Mesenchymal stem cell (in vitro differentiated cells and primary cell): ENCODE measurements around the gene GINS1.

ENCODE experiments used
- DNase-seq: peaks from one replicate; pipeline ENCODE4 v3.0.0-alpha.2; 2013
- H2AFZ ChIP-seq: one replicate; pipeline ENCODE4 v1.6.1; 2013; ENCODE audit warnings: low read depth, mild to moderate bottlenecking, control low read depth, inconsistent platforms, low read length, moderate library complexity
- H2AK5ac ChIP-seq: 2 replicates; pipeline ENCODE4 v1.6.1; 2013; ENCODE audit warnings: low read length, moderate library complexity, mild to moderate bottlenecking, inconsistent platforms; ENCODE audit not compliant: severe bottlenecking
- H2BK120ac ChIP-seq: one replicate; pipeline ENCODE4 v1.6.1; 2013; ENCODE audit warnings: low read depth, mild to moderate bottlenecking, inconsistent platforms, low read length, moderate library complexity
- H2BK12ac ChIP-seq, 2 experiments: one replicate each; pipeline ENCODE4 v1.6.1; 2013; ENCODE audit warnings: inconsistent platforms in 2 of 2, low read length in 2 of 2, mild to moderate bottlenecking in 2 of 2, moderate library complexity in 2 of 2, control low read depth in 1 of 2
- H2BK15ac ChIP-seq: one replicate; pipeline ENCODE4 v1.6.1; 2013; ENCODE audit warnings: mild to moderate bottlenecking, low read depth, inconsistent platforms; ENCODE audit not compliant: poor library complexity, severe bottlenecking
- H2BK5ac ChIP-seq: 2 replicates; pipeline ENCODE4 v1.6.1; 2013; ENCODE audit warnings: low read depth, mild to moderate bottlenecking, low read length, control low read depth, inconsistent platforms; ENCODE audit not compliant: poor library complexity, severe bottlenecking
- H3K14ac ChIP-seq, 2 experiments: one replicate each; pipeline ENCODE4 v1.6.1; 2013; ENCODE audit warnings: inconsistent platforms in 2 of 2, low read length in 2 of 2, control low read depth in 1 of 2, mild to moderate bottlenecking in 1 of 2, moderate library complexity in 1 of 2
- H3K18ac ChIP-seq, 2 experiments: one replicate each; pipeline ENCODE4 v1.6.1; 2013; ENCODE audit warnings: inconsistent platforms in 2 of 2, low read length in 2 of 2, control low read depth in 1 of 2, low read depth in 1 of 2, mild to moderate bottlenecking in 1 of 2
- H3K23ac ChIP-seq, 2 experiments: one replicate each; pipeline ENCODE4 v1.6.1; 2013; ENCODE audit warnings: inconsistent platforms in 2 of 2, low read length in 2 of 2, mild to moderate bottlenecking in 2 of 2, moderate library complexity in 2 of 2, control low read depth in 1 of 2
- H3K27ac ChIP-seq: 2 replicates; pipeline ENCODE4 v1.5.1; 2013; ENCODE audit warnings: mild to moderate bottlenecking, moderate library complexity, low read length, control low read depth, inconsistent platforms; ENCODE audit not compliant: poor library complexity, severe bottlenecking
- H3K27me3 ChIP-seq, 2 experiments: 2 replicates each; pipeline versions ENCODE4 v1.6.1 to v1.7.0; 2013; ENCODE audit warnings: low read length in 2 of 2, mild to moderate bottlenecking in 2 of 2, moderate library complexity in 2 of 2, control low read depth in 1 of 2, inconsistent platforms in 1 of 2; ENCODE audit not compliant: control insufficient read depth in 1 of 2, insufficient read depth in 1 of 2
- H3K36me3 ChIP-seq, 2 experiments: 2 replicates each; pipeline versions ENCODE4 v1.6.1 to v1.7.0; 2013; ENCODE audit warnings: low read length in 2 of 2, control low read depth in 1 of 2, inconsistent platforms in 1 of 2, low read depth in 1 of 2, mild to moderate bottlenecking in 1 of 2; ENCODE audit not compliant: insufficient read depth in 2 of 2, control insufficient read depth in 1 of 2
- H3K4ac ChIP-seq, 2 experiments: one replicate each; pipeline ENCODE4 v1.6.1; 2013; ENCODE audit warnings: inconsistent platforms in 2 of 2, low read length in 2 of 2, mild to moderate bottlenecking in 2 of 2, moderate library complexity in 2 of 2, control low read depth in 1 of 2, low read depth in 1 of 2
- H3K4me1 ChIP-seq: 2 replicates; pipeline ENCODE4 v1.6.1; 2013; ENCODE audit warnings: low read depth, low read length, control low read depth; ENCODE audit not compliant: control insufficient read depth, insufficient read depth
- H3K4me2 ChIP-seq: 2 replicates; pipeline ENCODE4 v1.6.1; 2013; ENCODE audit warnings: low read length, mild to moderate bottlenecking, inconsistent platforms; ENCODE audit not compliant: poor library complexity, severe bottlenecking
- H3K4me3 ChIP-seq, 2 experiments: 2 replicates each; pipeline versions ENCODE4 v1.5.1 to v1.7.0; 2013; ENCODE audit warnings: low read length in 2 of 2, mild to moderate bottlenecking in 2 of 2, control low read depth in 1 of 2, low read depth in 1 of 2; ENCODE audit not compliant: insufficient read depth in 1 of 2
- H3K79me1 ChIP-seq: replicated peaks from 2 replicates; pipeline ENCODE4 v1.6.1; 2013; ENCODE audit warnings: mild to moderate bottlenecking, control low read depth, low read length, inconsistent platforms; ENCODE audit not compliant: poor library complexity, severe bottlenecking
- H3K9ac ChIP-seq: 2 replicates; pipeline ENCODE4 v1.7.0; 2013; ENCODE audit warnings: mild to moderate bottlenecking, low read length, moderate library complexity
- H3K9me3 ChIP-seq: 2 replicates; pipeline ENCODE4 v1.7.0; 2013; ENCODE audit warnings: mild to moderate bottlenecking, low read length; ENCODE audit not compliant: control insufficient read depth
- H4K8ac ChIP-seq: one replicate; pipeline ENCODE4 v1.6.1; 2013; ENCODE audit warnings: inconsistent platforms, mild to moderate bottlenecking, low read length, moderate library complexity
- H4K91ac ChIP-seq: one replicate; pipeline ENCODE4 v1.6.1; 2013; ENCODE audit warnings: mild to moderate bottlenecking, low read length, inconsistent platforms
- WGBS: methylation state at CpG from one replicate; pipeline ENCODE4 v1.1.7; 2013; ENCODE audit warnings: mixed read lengths; 5-methylcytosine and 5-hydroxymethylcytosine counted together

Gene GINS1

GRCh38 chr20:25487975-25488374, 80.5 kb downstream of the GINS1 start:
- Histone ChIP-seq H2BK120ac (no peak overlapping the region), H3K18ac (no peak overlapping the region), H2BK15ac (no peak overlapping the region), H4K8ac (no peak overlapping the region), H3K27ac (no peak overlapping the region), H3K4me1 (peaks cover 18% of the 10 kb centered on the region), H3K14ac (no peak overlapping the region), H3K4me2 (no peak overlapping the region), H3K23ac (no peak overlapping the region), H2BK12ac (no peak overlapping the region), H3K9ac (no peak overlapping the region), H3K27me3 (no peaks in the 10 kb centered on the region), H3K4ac (no peak overlapping the region), H3K4me3 (no peak overlapping the region), H2AK5ac (no peak overlapping the region), H3K9me3 (no peaks in the 10 kb centered on the region), H2AFZ (no peak overlapping the region), H2BK5ac (no peak overlapping the region), H3K36me3 (peaks cover 35 to 41% of the 10 kb centered on the region in 2 experiments), H4K91ac (no peak overlapping the region), H3K79me1 (no peaks in the 10 kb centered on the region)
- WGBS = 100% methylated on average over 11 of the region's 11 CpGs
- DNase-seq = no peak

GRCh38 chr20:25489221-25489871, 81.9 kb downstream of the GINS1 start:
- H4K8ac ChIP-seq = no peak overlapping the region
- H3K9ac ChIP-seq = no peak overlapping the region
- no peak overlapping the region for H2BK5ac ChIP-seq
- WGBS = 97% methylated on average over 15 of the region's 15 CpGs
- peaks cover 17% of the 10 kb centered on the region for H3K4me1 ChIP-seq
- peaks cover 28 to 44% of the 10 kb centered on the region in 2 experiments for H3K36me3 ChIP-seq
- H3K4me2 ChIP-seq = no peak overlapping the region
- H4K91ac ChIP-seq = no peak overlapping the region
- H2BK120ac ChIP-seq = no peak overlapping the region
- H3K27me3 ChIP-seq = no peaks in the 10 kb centered on the region
- no peak overlapping the region for H3K4me3 ChIP-seq
- H3K14ac ChIP-seq = no peak overlapping the region
- no peaks in the 10 kb centered on the region for H3K79me1 ChIP-seq
- H2BK15ac ChIP-seq = no peak overlapping the region
- no peak overlapping the region for H3K27ac ChIP-seq
- H2AFZ ChIP-seq = no peak overlapping the region
- H3K9me3 ChIP-seq = no peaks in the 10 kb centered on the region
- no peak overlapping the region for H3K23ac ChIP-seq
- DNase-seq = no peak
- H3K18ac ChIP-seq = no peak overlapping the region
- H2BK12ac ChIP-seq = no peak overlapping the region
- H3K4ac ChIP-seq = no peak overlapping the region
- no peak overlapping the region for H2AK5ac ChIP-seq

GRCh38 chr20:25490656-25491445, 83.4 kb downstream of the GINS1 start:
- peaks cover 16 to 58% of the 10 kb centered on the region in 2 experiments for H3K36me3 ChIP-seq
- H2BK120ac ChIP-seq = no peak overlapping the region
- H3K4me2 ChIP-seq = no peak overlapping the region
- no peak overlapping the region for H2BK15ac ChIP-seq
- H3K4me3 ChIP-seq = no peak overlapping the region
- no peak overlapping the region for H2AK5ac ChIP-seq
- H3K14ac ChIP-seq = no peak overlapping the region
- DNase-seq = no peak
- H3K4me1 ChIP-seq = peaks cover 12% of the 10 kb centered on the region
- no peak overlapping the region for H3K18ac ChIP-seq
- 96% methylated on average over 14 of the region's 15 CpGs for WGBS
- no peak overlapping the region for H4K8ac ChIP-seq
- no peak overlapping the region for H3K9ac ChIP-seq
- no peak overlapping the region for H2BK5ac ChIP-seq
- H3K79me1 ChIP-seq = peaks cover 2% of the 10 kb centered on the region
- H3K27me3 ChIP-seq = no peaks in the 10 kb centered on the region
- H3K27ac ChIP-seq = no peak overlapping the region
- no peak overlapping the region for H3K23ac ChIP-seq
- no peak overlapping the region for H2BK12ac ChIP-seq
- no peak overlapping the region for H2AFZ ChIP-seq
- no peaks in the 10 kb centered on the region for H3K9me3 ChIP-seq
- H3K4ac ChIP-seq = no peak overlapping the region
- no peak overlapping the region for H4K91ac ChIP-seq

- Histone ChIP-seq H2BK15ac (no peak overlapping the region), H3K9me3 (no peaks in the 10 kb centered on the region), H2AFZ (no peak overlapping the region), H3K23ac (no peak overlapping the region), H3K27me3 (no peaks in the 10 kb centered on the region), H3K27ac (no peak overlapping the region), H2BK12ac (no peak overlapping the region), H3K4me3 (no peak overlapping the region), H2AK5ac (no peak overlapping the region), H2BK120ac (no peak overlapping the region), H3K4ac (no peak overlapping the region), H3K14ac (no peak overlapping the region), H3K18ac (no peak overlapping the region), H3K4me1 (peaks cover 8% of the 10 kb centered on the region), H3K4me2 (no peak overlapping the region), H2BK5ac (no peak overlapping the region), H4K91ac (no peak overlapping the region), H3K79me1 (peaks cover 2% of the 10 kb centered on the region), H3K9ac (no peak overlapping the region), H4K8ac (no peak overlapping the region), H3K36me3 (peaks cover 14 to 63% of the 10 kb centered on the region in 2 experiments)
- no peak for DNase-seq
- WGBS = 91% methylated on average over 12 of the region's 12 CpGs
These were observed 84.1 kb downstream of the GINS1 start for GRCh38 chr20:25491446-25492038.
